ENCODE results near the gene CPLX1. TPM values are rescaled to one million over a fixed set of nuclear protein-coding genes. Genes with fewer than 3 reads are reported as not detected.

Gene CPLX1
- polyA plus RNA-seq, 1 donor (not counting 4 experiments of a cell fraction or from before 2014, with no cell fraction given) = 0.04 TPM

- no peaks in the 10 kb centered on the region for H3K9me1 ChIP-seq (ENCODE audit: control insufficient read depth, extremely low read depth, insufficient read depth, low read length)
- H3K27ac ChIP-seq (ENCODE audit: control insufficient read depth, insufficient read depth, low read length) = no peak overlapping the region
- H3K27me3 ChIP-seq (ENCODE audit: control insufficient read depth, extremely low read depth, insufficient read depth, low read length) = no peaks in the 10 kb centered on the region
- H2AFZ ChIP-seq (ENCODE audit: control insufficient read depth, low read length) = no peak overlapping the region
- TF ChIP-seq, protein P1, sequence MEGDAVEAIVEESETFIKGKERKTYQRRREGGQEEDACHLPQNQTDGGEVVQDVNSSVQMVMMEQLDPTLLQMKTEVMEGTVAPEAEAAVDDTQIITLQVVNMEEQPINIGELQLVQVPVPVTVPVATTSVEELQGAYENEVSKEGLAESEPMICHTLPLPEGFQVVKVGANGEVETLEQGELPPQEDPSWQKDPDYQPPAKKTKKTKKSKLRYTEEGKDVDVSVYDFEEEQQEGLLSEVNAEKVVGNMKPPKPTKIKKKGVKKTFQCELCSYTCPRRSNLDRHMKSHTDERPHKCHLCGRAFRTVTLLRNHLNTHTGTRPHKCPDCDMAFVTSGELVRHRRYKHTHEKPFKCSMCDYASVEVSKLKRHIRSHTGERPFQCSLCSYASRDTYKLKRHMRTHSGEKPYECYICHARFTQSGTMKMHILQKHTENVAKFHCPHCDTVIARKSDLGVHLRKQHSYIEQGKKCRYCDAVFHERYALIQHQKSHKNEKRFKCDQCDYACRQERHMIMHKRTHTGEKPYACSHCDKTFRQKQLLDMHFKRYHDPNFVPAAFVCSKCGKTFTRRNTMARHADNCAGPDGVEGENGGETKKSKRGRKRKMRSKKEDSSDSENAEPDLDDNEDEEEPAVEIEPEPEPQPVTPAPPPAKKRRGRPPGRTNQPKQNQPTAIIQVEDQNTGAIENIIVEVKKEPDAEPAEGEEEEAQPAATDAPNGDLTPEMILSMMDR (optimal IDR thresholded peaks at IDR 0.05 in 1 of 3, IDR thresholded peaks at IDR 0.05 in 1 of 3, conservative IDR thresholded peaks at IDR 0.05 in 1 of 3; ENCODE audit: extremely low read depth in 1 of 3, insufficient read depth in 2 of 3, low read length in 3 of 3) = no peak
- no peak for TF ChIP-seq EZH2 (IDR thresholded peaks at IDR 0.05; ENCODE audit: low read length)
- dilution Hi-C loops (cut with MboI; ENCODE audit: extremely low pct_ligation_motif_present, low sequenced_read_pairs) = no loop called here
- no peak overlapping the region for H3K9ac ChIP-seq (ENCODE audit: control insufficient read depth, extremely low read depth, insufficient read depth, low read length)
- H3K4me3 ChIP-seq (ENCODE audit: control insufficient read depth in 2 of 3, extremely low read depth in 1 of 3, insufficient read depth in 2 of 3, low read depth in 1 of 3, low read length in 3 of 3) = no peak overlapping the region
- FAIRE-seq = no peak
- H3K4me2 ChIP-seq (ENCODE audit: control insufficient read depth, extremely low read depth, insufficient read depth, low read depth, low read length) = no peak overlapping the region
- H3K4me1 ChIP-seq (ENCODE audit: control insufficient read depth, extremely low read depth, insufficient read depth, low read length) = no peaks in the 10 kb centered on the region
- no peaks in the 10 kb centered on the region for H4K20me1 ChIP-seq (ENCODE audit: control insufficient read depth, extremely low read depth, insufficient read depth, low read length)
- H3K36me3 ChIP-seq (ENCODE audit: control insufficient read depth in 2 of 2, extremely low read depth in 1 of 2, insufficient read depth in 2 of 2, low read length in 2 of 2) = peaks cover 24 to 32% of the 10 kb centered on the region in 2 experiments
- no peaks in the 10 kb centered on the region for H3K9me3 ChIP-seq (ENCODE audit: control insufficient read depth, low read depth, low read length)
- no peak for DNase-seq (ENCODE audit: low read depth, low spot score)
- no peaks in the 10 kb centered on the region for H3K79me2 ChIP-seq (ENCODE audit: control insufficient read depth, insufficient read depth, low read length)
These were observed 40.3 kb upstream of the CPLX1 start for GRCh38 chr4:866068-866760.

GRCh38 chr4:865572-865971 is 39.6 kb upstream of the CPLX1 start:
- Histone ChIP-seq H3K9me3 (ENCODE audit: control insufficient read depth, low read depth, low read length) (no peaks in the 10 kb centered on the region), H3K9ac (ENCODE audit: control insufficient read depth, extremely low read depth, insufficient read depth, low read length) (no peak overlapping the region), H3K27me3 (ENCODE audit: control insufficient read depth, extremely low read depth, insufficient read depth, low read length) (no peaks in the 10 kb centered on the region), H3K4me3 (ENCODE audit: control insufficient read depth in 2 of 3, extremely low read depth in 1 of 3, insufficient read depth in 2 of 3, low read depth in 1 of 3, low read length in 3 of 3) (no peak overlapping the region), H3K9me1 (ENCODE audit: control insufficient read depth, extremely low read depth, insufficient read depth, low read length) (no peaks in the 10 kb centered on the region), H3K36me3 (ENCODE audit: control insufficient read depth in 2 of 2, extremely low read depth in 1 of 2, insufficient read depth in 2 of 2, low read length in 2 of 2) (peaks cover 24 to 32% of the 10 kb centered on the region in 2 experiments), H3K4me2 (ENCODE audit: control insufficient read depth, extremely low read depth, insufficient read depth, low read depth, low read length) (no peak overlapping the region), H4K20me1 (ENCODE audit: control insufficient read depth, extremely low read depth, insufficient read depth, low read length) (no peaks in the 10 kb centered on the region), H3K4me1 (ENCODE audit: control insufficient read depth, extremely low read depth, insufficient read depth, low read length) (no peaks in the 10 kb centered on the region), H3K79me2 (ENCODE audit: control insufficient read depth, insufficient read depth, low read length) (no peaks in the 10 kb centered on the region), H2AFZ (ENCODE audit: control insufficient read depth, low read length) (no peak overlapping the region), H3K27ac (ENCODE audit: control insufficient read depth, insufficient read depth, low read length) (no peak overlapping the region)
- DNase-seq (ENCODE audit: low read depth, low spot score) (no peak), FAIRE-seq (no peak)
- no peak for TF ChIP-seq EZH2 (IDR thresholded peaks at IDR 0.05; ENCODE audit: low read length)
- TF ChIP-seq, protein P1 (optimal IDR thresholded peaks at IDR 0.05 in 1 of 3, IDR thresholded peaks at IDR 0.05 in 1 of 3, conservative IDR thresholded peaks at IDR 0.05 in 1 of 3; ENCODE audit: extremely low read depth in 1 of 3, insufficient read depth in 2 of 3, low read length in 3 of 3) = no peak
- dilution Hi-C loops (cut with MboI; ENCODE audit: extremely low pct_ligation_motif_present, low sequenced_read_pairs) = no loop called here

Measured in keratinocyte (primary cell).